Kasumi-1 (cell line): ENCODE data around the gene NOC2L.

Experiments
- DNase-seq, 2 experiments: peaks; one replicate each; lab custom pipeline; 2025; lab: John Stamatoyannopoulos, UW

Gene NOC2L

GRCh38 chr1:929712-930632, 29.1 kb downstream of the NOC2L start:
- DNase-seq: no peak

GRCh38 chr1:928825-929661, 30.0 kb downstream of the NOC2L start:
- peak in 1 of 2 experiments; percentile 20 for DNase-seq

- DNase-seq: no peak
These were observed 31.3 kb downstream of the NOC2L start for GRCh38 chr1:927748-928147.

GRCh38 chr1:927234-927633, 31.8 kb downstream of the NOC2L start:
- DNase-seq: no peak

- DNase-seq: peak; percentile 36 to 37
These were observed 33.3 kb downstream of the NOC2L start for GRCh38 chr1:925561-926421.

GRCh38 chr1:924656-925560, 34.1 kb downstream of the NOC2L start:
- DNase-seq: peak in 1 of 2 experiments; percentile 22

- DNase-seq: no peak
These were observed 34.9 kb downstream of the NOC2L start for GRCh38 chr1:923991-924655.

- peak; percentile 42 to 50 for DNase-seq
These were observed 35.7 kb downstream of the NOC2L start, which contains the start of gene SAMD11 for GRCh38 chr1:923131-923990. Gene SAMD11 (plus strand): TSS chr1:923923. CDS start chr1:924432, 509 bp downstream.

- peak; percentile 64 to 70 for DNase-seq
These were observed 37.8 kb downstream of the NOC2L start for GRCh38 chr1:921011-921837.

- DNase-seq: no peak
These were observed 38.5 kb downstream of the NOC2L start for GRCh38 chr1:920521-920920.

- no peak for DNase-seq
These were observed 39.0 kb downstream of the NOC2L start for GRCh38 chr1:920010-920409.

GRCh38 chr1:919271-919872, 39.7 kb downstream of the NOC2L start:
- no peak for DNase-seq

- no peak for DNase-seq
These were observed 40.2 kb downstream of the NOC2L start for GRCh38 chr1:918843-919242.

GRCh38 chr1:918353-918752, 40.7 kb downstream of the NOC2L start:
- no peak for DNase-seq

- DNase-seq: no peak
These were observed 41.5 kb downstream of the NOC2L start for GRCh38 chr1:917466-918091.

GRCh38 chr1:917076-917459, 42.0 kb downstream of the NOC2L start:
- DNase-seq: no peak
